Stomach (tissue), 4 donors: Measurements from ENCODE around the gene ZNF358.

ENCODE experiments used
- CTCF ChIP-seq, 7 experiments: fragments of 450-650 bp in 4 of 7; fragments of 200-600 bp in 3 of 7; sonication (generic) in 3 of 7; IDR thresholded peaks; one replicate each; pipeline ENCODE4 v1.5.1; 2016 to 2019; ENCODE audit warnings: antibody characterized with exemption in 7 of 7, control low read depth in 2 of 7, mild to moderate bottlenecking in 1 of 7
- EP300 ChIP-seq: sonication (generic); formaldehyde crosslinking; IDR thresholded peaks from one replicate; pipeline ENCODE4 v1.6.1; 2017; ENCODE audit warnings: antibody characterized with exemption
- POLR2A ChIP-seq, 4 donors: fragments of 450-650 bp; IDR thresholded peaks; one replicate each; pipeline ENCODE4 v1.6.1; 2016; ENCODE audit warnings: antibody characterized with exemption in 4 of 4, control low read depth in 2 of 4, mild to moderate bottlenecking in 1 of 4, moderate library complexity in 1 of 4
- POLR2AphosphoS5 ChIP-seq, 3 donors: sonication (generic); formaldehyde crosslinking; IDR thresholded peaks; one replicate each; pipeline ENCODE4 v1.6.1; 2016; ENCODE audit warnings: antibody characterized with exemption in 3 of 3

GRCh38 chr19:7509625-7510024 lies 6.3 kb upstream of the ZNF358 start:
- no peak for TF ChIP-seq CTCF (IDR thresholded peaks at IDR 0.05)
- no peak for TF ChIP-seq POLR2AphosphoS5 (IDR thresholded peaks at IDR 0.05)
- TF ChIP-seq EP300: no peak
- TF ChIP-seq POLR2A (IDR thresholded peaks at IDR 0.05): no peak
